Sigmoid colon (tissue), 7 donors: ENCODE measurements around the gene WNT3A. TPM values are rescaled to one million over a fixed set of nuclear protein-coding genes. Genes with fewer than 3 reads are reported as not detected.

Experiments
- DNase-seq: peaks from one replicate; pipeline ENCODE4 v3.0.0-alpha.2; 2019
- H3K27ac ChIP-seq, 4 donors: fragments of 200-600 bp; sonication (generic); one replicate each; pipeline ENCODE4 v1.5.1; 2016 to 2019; ENCODE audit warnings: mild to moderate bottlenecking in 1 of 4
- H3K27me3 ChIP-seq, 3 donors: fragments of 200-600 bp; sonication (generic); one replicate each; pipeline ENCODE4 v1.5.1; 2019; ENCODE audit warnings: mild to moderate bottlenecking in 1 of 3
- H3K36me3 ChIP-seq, 4 donors: fragments of 200-600 bp; sonication (generic); one replicate each; pipeline ENCODE4 v1.5.1; 2016 to 2019
- H3K4me1 ChIP-seq, 4 donors: fragments of 200-600 bp; sonication (generic); one replicate each; pipeline ENCODE4 v1.5.1; 2017 to 2019
- H3K4me3 ChIP-seq, 4 donors: fragments of 200-600 bp; sonication (generic); one replicate each; pipeline ENCODE4 v1.5.1; 2017 to 2019; ENCODE audit warnings: mild to moderate bottlenecking in 2 of 4, moderate library complexity in 1 of 4
- H3K9me3 ChIP-seq, 4 donors: fragments of 200-600 bp in 3 of 4; sonication (generic) in 3 of 4; one replicate each; pipeline versions ENCODE4 v1.5.1 to v1.6.1; 2013 to 2019
- EP300 ChIP-seq, 4 donors: sonication (generic); formaldehyde crosslinking; IDR thresholded peaks; one replicate each; pipeline ENCODE4 v1.6.1; 2017; ENCODE audit warnings: antibody characterized with exemption in 4 of 4
- POLR2A ChIP-seq, 2 donors: fragments of 450-650 bp; IDR thresholded peaks; one replicate each; pipeline ENCODE4 v1.6.1; 2016; ENCODE audit warnings: antibody characterized with exemption in 2 of 2, mild to moderate bottlenecking in 2 of 2, moderate library complexity in 2 of 2
- POLR2AphosphoS5 ChIP-seq, 4 donors: sonication (generic); formaldehyde crosslinking; IDR thresholded peaks; one replicate each; pipeline ENCODE4 v1.6.1; 2017; ENCODE audit warnings: antibody characterized with exemption in 4 of 4
- WGBS, 2 donors: extraction: QIAGEN DNeasy Blood & Tissue Kit; methylation state at CpG; one replicate each; pipeline ENCODE4 v1.1.7; 2013; 5-methylcytosine and 5-hydroxymethylcytosine counted together
- intact Hi-C: fragments of 100-400 bp; cut with DNase I; formaldehyde crosslinking; loops from one replicate; pipeline ENCODE4 v1.15.1; 2023
- polyA plus RNA-seq, 3 donors: library from polyadenylated mRNA; stranded (reverse); fragments of 200-250 nt; gene quantifications; one replicate each; pipeline ENCODE4 v1.2.3, GENCODE V29; 2013
- total RNA-seq, 4 donors: library from RNA; depleted of rRNA; stranded (reverse); fragments of >200 nt; gene quantifications; one replicate each; pipeline ENCODE4 v1.1.0, GENCODE V29; 2016
- TF ChIP-seq, protein P1 (sequence below), 4 experiments: fragments of 450-650 bp in 3 of 4; fragments of 200-600 bp in 1 of 4; IDR thresholded peaks; one replicate each; pipeline ENCODE4 v1.5.1; 2016 to 2019; ENCODE audit warnings: antibody characterized with exemption in 4 of 4, mild to moderate bottlenecking in 3 of 4, moderate library complexity in 2 of 4
- donor health status: healthy with polysubstance abuse.
- donor health status: Bipolar disorder and iron deficiency.
- donor health status: healthy.

The WNT3A gene
- total and polyA plus RNA-seq, 7 donors: 0.01 TPM; not detected in 6

GRCh38 chr1:228006034-228006785, 588 bp upstream of the WNT3A start:
- H3K27me3 ChIP-seq: peaks cover 44 to 84% (median 62%) of the 10 kb centered on the region in 3 donors
- 4 to 5% methylated on average over 52 of the region's 52 CpGs for WGBS, 2 donors
- DNase-seq: peak; percentile 45
- no peaks in the 10 kb centered on the region for H3K9me3 ChIP-seq
- peaks cover 0 to 22% (median 11%) of the 10 kb centered on the region in 4 donors for H3K4me1 ChIP-seq
- no peak overlapping the region for H3K4me3 ChIP-seq
- H3K27ac ChIP-seq: no peak overlapping the region
- TF ChIP-seq POLR2AphosphoS5 (IDR thresholded peaks at IDR 0.05): no peak
- no peak for TF ChIP-seq POLR2A (IDR thresholded peaks at IDR 0.05)
- no peak for TF ChIP-seq EP300 (IDR thresholded peaks at IDR 0.05)
- TF ChIP-seq, protein P1, sequence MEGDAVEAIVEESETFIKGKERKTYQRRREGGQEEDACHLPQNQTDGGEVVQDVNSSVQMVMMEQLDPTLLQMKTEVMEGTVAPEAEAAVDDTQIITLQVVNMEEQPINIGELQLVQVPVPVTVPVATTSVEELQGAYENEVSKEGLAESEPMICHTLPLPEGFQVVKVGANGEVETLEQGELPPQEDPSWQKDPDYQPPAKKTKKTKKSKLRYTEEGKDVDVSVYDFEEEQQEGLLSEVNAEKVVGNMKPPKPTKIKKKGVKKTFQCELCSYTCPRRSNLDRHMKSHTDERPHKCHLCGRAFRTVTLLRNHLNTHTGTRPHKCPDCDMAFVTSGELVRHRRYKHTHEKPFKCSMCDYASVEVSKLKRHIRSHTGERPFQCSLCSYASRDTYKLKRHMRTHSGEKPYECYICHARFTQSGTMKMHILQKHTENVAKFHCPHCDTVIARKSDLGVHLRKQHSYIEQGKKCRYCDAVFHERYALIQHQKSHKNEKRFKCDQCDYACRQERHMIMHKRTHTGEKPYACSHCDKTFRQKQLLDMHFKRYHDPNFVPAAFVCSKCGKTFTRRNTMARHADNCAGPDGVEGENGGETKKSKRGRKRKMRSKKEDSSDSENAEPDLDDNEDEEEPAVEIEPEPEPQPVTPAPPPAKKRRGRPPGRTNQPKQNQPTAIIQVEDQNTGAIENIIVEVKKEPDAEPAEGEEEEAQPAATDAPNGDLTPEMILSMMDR (IDR thresholded peaks at IDR 0.05): no peak
- H3K36me3 ChIP-seq: no peaks in the 10 kb centered on the region
- intact Hi-C loops: no loop called here

- peak; percentile 57 for DNase-seq
- peaks cover 44 to 83% (median 62%) of the 10 kb centered on the region in 3 donors for H3K27me3 ChIP-seq
These were observed 427 bp downstream of the WNT3A start for GRCh38 chr1:228007049-228007800.

GRCh38 chr1:228007801-228008341, 1.1 kb downstream of the WNT3A start:
- no peak overlapping the region for H3K4me3 ChIP-seq
- TF ChIP-seq, protein P1 (IDR thresholded peaks at IDR 0.05): no peak
- no peak for TF ChIP-seq POLR2A (IDR thresholded peaks at IDR 0.05)
- TF ChIP-seq EP300 (IDR thresholded peaks at IDR 0.05): no peak
- no peak for TF ChIP-seq POLR2AphosphoS5 (IDR thresholded peaks at IDR 0.05)
- peak; percentile 29 for DNase-seq
- H3K27ac ChIP-seq: no peak overlapping the region
- no peaks in the 10 kb centered on the region for H3K36me3 ChIP-seq
- no peaks in the 10 kb centered on the region for H3K9me3 ChIP-seq
- peaks cover 0 to 22% (median 11%) of the 10 kb centered on the region in 4 donors for H3K4me1 ChIP-seq
- intact Hi-C loops: no loop called here
- WGBS, 2 donors: 7 to 10% methylated on average over 23 of the region's 23 CpGs
- H3K27me3 ChIP-seq: peaks cover 44 to 79% (median 62%) of the 10 kb centered on the region in 3 donors

More at GRCh38 chr1:228007049-228007800, 427 bp downstream of the WNT3A start:
- intact Hi-C loops: no loop called here
- H3K9me3 ChIP-seq: no peaks in the 10 kb centered on the region
- no peak overlapping the region for H3K4me3 ChIP-seq
- no peaks in the 10 kb centered on the region for H3K36me3 ChIP-seq
- TF ChIP-seq POLR2AphosphoS5 (IDR thresholded peaks at IDR 0.05) (no peak), POLR2A (IDR thresholded peaks at IDR 0.05) (no peak), EP300 (IDR thresholded peaks at IDR 0.05) (no peak)
- TF ChIP-seq, protein P1 (IDR thresholded peaks at IDR 0.05): no peak
- WGBS, 2 donors: 2 to 3% methylated on average over 77 of the region's 77 CpGs
- H3K27ac ChIP-seq: no peak overlapping the region
- H3K4me1 ChIP-seq: peaks cover 0 to 22% (median 11%) of the 10 kb centered on the region in 4 donors

GRCh38 chr1:228008391-228009115, 1.8 kb downstream of the WNT3A start:
- peaks cover 44 to 77% (median 59%) of the 10 kb centered on the region in 3 donors for H3K27me3 ChIP-seq

More at GRCh38 chr1:228008391-228009115, 1.8 kb downstream of the WNT3A start:
- intact Hi-C loops: no loop called here
- DNase-seq: peak; percentile 40
- peaks cover 0 to 22% (median 11%) of the 10 kb centered on the region in 4 donors for H3K4me1 ChIP-seq
- H3K4me3 ChIP-seq: no peak overlapping the region
- TF ChIP-seq EP300 (IDR thresholded peaks at IDR 0.05) (no peak), POLR2A (IDR thresholded peaks at IDR 0.05) (no peak), POLR2AphosphoS5 (IDR thresholded peaks at IDR 0.05) (no peak)
- TF ChIP-seq, protein P1 (IDR thresholded peaks at IDR 0.05): no peak
- H3K27ac ChIP-seq: no peak overlapping the region
- no peaks in the 10 kb centered on the region for H3K36me3 ChIP-seq
- no peaks in the 10 kb centered on the region for H3K9me3 ChIP-seq
- WGBS, 2 donors: 4% methylated on average over 52 of the region's 52 CpGs
